SK-N-SH (cell line): Measurements from ENCODE around the gene UROD. TPM values are rescaled to one million over a fixed set of nuclear protein-coding genes. Genes with fewer than 3 reads are reported as not detected.

Experiments
- CTCF ChIA-PET: fragments of 300-600, 350-600 bp; formaldehyde crosslinking; extraction: SDS; loops from one replicate; lab custom pipeline; 2021; lab: Yijun Ruan, JAX
- POLR2A ChIA-PET: fragments of 350-600 bp; sonication (Branson Sonifier 250); formaldehyde crosslinking; extraction: SDS; loops from one replicate; lab custom pipeline; 2020; ENCODE audit warnings: antibody characterized with exemption, inconsistent platforms; lab: Yijun Ruan, JAX
- DNase-seq: peaks from one replicate; pipeline ENCODE4 v3.0.0; 2012
- H2AFZ ChIP-seq: fragments of 200-600 bp; sonication (generic); 2 replicates; pipeline ENCODE4 v1.8.1; 2016; ENCODE audit warnings: antibody characterized with exemption, mild to moderate bottlenecking, low read depth
- H3F3A ChIP-seq: fragments of 200-600 bp; sonication (generic); replicated peaks from 2 replicates; pipeline ENCODE3; 2016; ENCODE audit warnings: antibody characterized with exemption, mild to moderate bottlenecking; ENCODE audit not compliant: insufficient read depth
- H3K27ac ChIP-seq, 2 experiments: fragments of 200-500 bp in 1 of 2; fragments of 200-600 bp in 1 of 2; sonication (Bioruptor generic) in 1 of 2; sonication (generic), shearing (Covaris generic) in 1 of 2; 2 replicates each; pipeline versions ENCODE4 v1.5.1 to v1.6.1; 2014 to 2016; ENCODE audit warnings: low read depth in 2 of 2, inconsistent platforms in 1 of 2, low read length in 1 of 2, mild to moderate bottlenecking in 1 of 2, mixed read lengths in 1 of 2
- H3K27me3 ChIP-seq: fragments of 200-600 bp; sonication (generic), shearing (Covaris generic); 2 replicates; pipeline ENCODE4 v1.6.1; 2016; ENCODE audit warnings: mixed run types; ENCODE audit not compliant: insufficient read depth
- H3K36me3 ChIP-seq, 2 experiments: fragments of 200-500 bp in 1 of 2; fragments of 200-600 bp in 1 of 2; sonication (Bioruptor generic) in 1 of 2; sonication (generic) in 1 of 2; replicated peaks in 1 of 2; 2 replicates each; pipeline versions ENCODE3 to v1.5.1; 2014 to 2016; ENCODE audit warnings: low read length in 1 of 2, mild to moderate bottlenecking in 1 of 2; ENCODE audit not compliant: insufficient read depth in 2 of 2, control insufficient read depth in 1 of 2
- H3K4me1 ChIP-seq, 2 experiments: fragments of 200-500 bp in 1 of 2; fragments of 200-600 bp in 1 of 2; sonication (Bioruptor generic) in 1 of 2; sonication (generic), shearing (Covaris generic) in 1 of 2; 2 replicates each; pipeline versions ENCODE4 v1.5.1 to v1.6.1; 2014 to 2016; ENCODE audit warnings: low read depth in 1 of 2, low read length in 1 of 2, mixed run types in 1 of 2; ENCODE audit not compliant: insufficient read depth in 2 of 2, control insufficient read depth in 1 of 2
- H3K4me2 ChIP-seq: fragments of 200-600 bp; sonication (generic), shearing (Covaris generic); 2 replicates; pipeline ENCODE4 v1.6.1; 2017; ENCODE audit warnings: mixed run types
- H3K4me3 ChIP-seq, 2 experiments: fragments of 200-500 bp in 1 of 2; fragments of 200-600 bp in 1 of 2; sonication (Bioruptor generic) in 1 of 2; sonication (generic), shearing (Covaris generic) in 1 of 2; 2 replicates each; pipeline versions ENCODE4 v1.5.1 to v1.8.1; 2014 to 2016; ENCODE audit warnings: low read depth in 2 of 2, inconsistent platforms in 1 of 2, low read length in 1 of 2, mild to moderate bottlenecking in 1 of 2, mixed read lengths in 1 of 2, moderate library complexity in 1 of 2
- H3K79me2 ChIP-seq: fragments of 200-600 bp; sonication (generic); 2 replicates; pipeline ENCODE4 v1.8.1; 2017; ENCODE audit warnings: mild to moderate bottlenecking; ENCODE audit not compliant: insufficient read depth
- H3K9ac ChIP-seq: fragments of 200-600 bp; sonication (generic); 2 replicates; pipeline ENCODE4 v1.6.1; 2017; ENCODE audit warnings: mixed run types
- H3K9me2 ChIP-seq: fragments of 200-600 bp; sonication (generic); 2 replicates; pipeline ENCODE4 v1.6.1; 2017; ENCODE audit warnings: mixed run types
- H3K9me3 ChIP-seq: fragments of 200-600 bp; sonication (generic); 2 replicates; pipeline ENCODE4 v1.6.1; 2017; ENCODE audit warnings: mixed run types, mild to moderate bottlenecking, moderate library complexity
- H4K20me1 ChIP-seq: fragments of 200-600 bp; sonication (generic); 2 replicates; pipeline ENCODE4 v1.6.1; 2017; ENCODE audit warnings: mild to moderate bottlenecking, mixed run types; ENCODE audit not compliant: insufficient read depth
- ELF1 ChIP-seq: IDR thresholded peaks from 2 replicates; pipeline ENCODE4 v1.4.0; 2012
- FOSL2 ChIP-seq: IDR thresholded peaks from 2 replicates; pipeline ENCODE4 v1.4.0; 2012; ENCODE audit warnings: low read depth, mild to moderate bottlenecking, moderate library complexity, borderline replicate concordance
- GABPA ChIP-seq: IDR thresholded peaks from 2 replicates; pipeline ENCODE4 v1.4.0; 2012; ENCODE audit warnings: low read depth, mild to moderate bottlenecking
- POLR2AphosphoS5 ChIP-seq: IDR thresholded peaks from 2 replicates; pipeline ENCODE4 v1.6.1; 2012; ENCODE audit warnings: low read depth, low read length
- RCOR1 ChIP-seq: fragments of 150-350 bp; IDR thresholded peaks from 2 replicates; pipeline ENCODE4 v1.6.1; 2017; ENCODE audit warnings: antibody characterized with exemption, low read length
- RXRA ChIP-seq: IDR thresholded peaks from 2 replicates; pipeline ENCODE4 v1.4.0; 2012; ENCODE audit warnings: low read depth, mild to moderate bottlenecking, borderline replicate concordance
- SIN3A ChIP-seq: IDR thresholded peaks from 2 replicates; pipeline ENCODE4 v1.6.1; 2012; ENCODE audit warnings: low read depth, mild to moderate bottlenecking, low read length, moderate library complexity, borderline replicate concordance
- TAF1 ChIP-seq: IDR thresholded peaks from 2 replicates; pipeline ENCODE4 v1.6.1; 2012; ENCODE audit warnings: low read depth, mild to moderate bottlenecking, low read length, moderate library complexity, borderline replicate concordance
- TEAD4 ChIP-seq: IDR thresholded peaks from 2 replicates; pipeline ENCODE4 v1.4.0; 2012; ENCODE audit warnings: mild to moderate bottlenecking, borderline replicate concordance; ENCODE audit not compliant: insufficient read depth
- WGBS: methylation state at CpG from one replicate; pipeline ENCODE4 v1.1.6; 2017; ENCODE audit warnings: low lambda C conversion rate; 5-methylcytosine and 5-hydroxymethylcytosine counted together
- polyA plus RNA-seq, 3 experiments: library from polyadenylated mRNA; depleted of rRNA; stranded (reverse); fragments of >200 nt; gene quantifications; 2 replicates each; pipeline ENCODE4 v1.2.3, GENCODE V29; 2012
- TF ChIP-seq, protein P1 (sequence below): IDR thresholded peaks from 2 replicates; pipeline ENCODE4 v1.6.1; 2012; ENCODE audit warnings: mild to moderate bottlenecking, low read depth, low read length, moderate library complexity
- TF ChIP-seq, protein P2 (sequence below): fragments of 200-600 bp; sonication (generic); IDR thresholded peaks from 2 replicates; pipeline ENCODE4 v1.6.1; 2017; ENCODE audit warnings: antibody characterized with exemption, mild to moderate bottlenecking, moderate library complexity
- TF ChIP-seq, protein P3 (sequence below): IDR thresholded peaks from 2 replicates; pipeline ENCODE4; 2012
- TF ChIP-seq, protein P4 (sequence below): IDR thresholded peaks from 2 replicates; pipeline ENCODE4 v1.4.0; 2012; ENCODE audit warnings: low read depth

The UROD gene
- polyA plus RNA-seq, 1 of the 3 experiments (the other 2 are of a cell fraction), result 230 TPM

DNA sequence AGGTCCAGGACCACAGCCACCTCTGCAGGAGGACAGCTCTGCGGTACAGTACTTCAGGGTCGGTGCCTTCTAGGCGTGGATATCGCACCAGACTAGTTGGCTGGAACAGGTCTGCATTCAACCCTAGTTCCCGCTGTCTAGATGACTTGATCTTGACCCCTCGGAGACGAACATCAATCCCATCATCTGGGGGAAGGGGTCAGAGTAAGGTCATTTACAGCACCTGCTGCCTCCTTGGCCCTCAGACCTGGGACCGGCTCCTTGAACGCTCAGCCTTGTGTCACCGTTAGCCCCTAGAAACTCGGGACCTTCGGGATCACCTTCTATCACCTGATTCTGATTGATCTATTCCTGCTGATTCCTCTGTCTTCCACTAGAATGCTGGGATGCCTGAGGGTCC, 3.5 kb upstream of the UROD start (continued):
- TF ChIP-seq, protein P1, sequence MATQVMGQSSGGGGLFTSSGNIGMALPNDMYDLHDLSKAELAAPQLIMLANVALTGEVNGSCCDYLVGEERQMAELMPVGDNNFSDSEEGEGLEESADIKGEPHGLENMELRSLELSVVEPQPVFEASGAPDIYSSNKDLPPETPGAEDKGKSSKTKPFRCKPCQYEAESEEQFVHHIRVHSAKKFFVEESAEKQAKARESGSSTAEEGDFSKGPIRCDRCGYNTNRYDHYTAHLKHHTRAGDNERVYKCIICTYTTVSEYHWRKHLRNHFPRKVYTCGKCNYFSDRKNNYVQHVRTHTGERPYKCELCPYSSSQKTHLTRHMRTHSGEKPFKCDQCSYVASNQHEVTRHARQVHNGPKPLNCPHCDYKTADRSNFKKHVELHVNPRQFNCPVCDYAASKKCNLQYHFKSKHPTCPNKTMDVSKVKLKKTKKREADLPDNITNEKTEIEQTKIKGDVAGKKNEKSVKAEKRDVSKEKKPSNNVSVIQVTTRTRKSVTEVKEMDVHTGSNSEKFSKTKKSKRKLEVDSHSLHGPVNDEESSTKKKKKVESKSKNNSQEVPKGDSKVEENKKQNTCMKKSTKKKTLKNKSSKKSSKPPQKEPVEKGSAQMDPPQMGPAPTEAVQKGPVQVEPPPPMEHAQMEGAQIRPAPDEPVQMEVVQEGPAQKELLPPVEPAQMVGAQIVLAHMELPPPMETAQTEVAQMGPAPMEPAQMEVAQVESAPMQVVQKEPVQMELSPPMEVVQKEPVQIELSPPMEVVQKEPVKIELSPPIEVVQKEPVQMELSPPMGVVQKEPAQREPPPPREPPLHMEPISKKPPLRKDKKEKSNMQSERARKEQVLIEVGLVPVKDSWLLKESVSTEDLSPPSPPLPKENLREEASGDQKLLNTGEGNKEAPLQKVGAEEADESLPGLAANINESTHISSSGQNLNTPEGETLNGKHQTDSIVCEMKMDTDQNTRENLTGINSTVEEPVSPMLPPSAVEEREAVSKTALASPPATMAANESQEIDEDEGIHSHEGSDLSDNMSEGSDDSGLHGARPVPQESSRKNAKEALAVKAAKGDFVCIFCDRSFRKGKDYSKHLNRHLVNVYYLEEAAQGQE, result no peak
- TF ChIP-seq FOSL2, result no peak
- TF ChIP-seq, protein P2, sequence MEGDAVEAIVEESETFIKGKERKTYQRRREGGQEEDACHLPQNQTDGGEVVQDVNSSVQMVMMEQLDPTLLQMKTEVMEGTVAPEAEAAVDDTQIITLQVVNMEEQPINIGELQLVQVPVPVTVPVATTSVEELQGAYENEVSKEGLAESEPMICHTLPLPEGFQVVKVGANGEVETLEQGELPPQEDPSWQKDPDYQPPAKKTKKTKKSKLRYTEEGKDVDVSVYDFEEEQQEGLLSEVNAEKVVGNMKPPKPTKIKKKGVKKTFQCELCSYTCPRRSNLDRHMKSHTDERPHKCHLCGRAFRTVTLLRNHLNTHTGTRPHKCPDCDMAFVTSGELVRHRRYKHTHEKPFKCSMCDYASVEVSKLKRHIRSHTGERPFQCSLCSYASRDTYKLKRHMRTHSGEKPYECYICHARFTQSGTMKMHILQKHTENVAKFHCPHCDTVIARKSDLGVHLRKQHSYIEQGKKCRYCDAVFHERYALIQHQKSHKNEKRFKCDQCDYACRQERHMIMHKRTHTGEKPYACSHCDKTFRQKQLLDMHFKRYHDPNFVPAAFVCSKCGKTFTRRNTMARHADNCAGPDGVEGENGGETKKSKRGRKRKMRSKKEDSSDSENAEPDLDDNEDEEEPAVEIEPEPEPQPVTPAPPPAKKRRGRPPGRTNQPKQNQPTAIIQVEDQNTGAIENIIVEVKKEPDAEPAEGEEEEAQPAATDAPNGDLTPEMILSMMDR, result no peak
- TF ChIP-seq, protein P3, sequence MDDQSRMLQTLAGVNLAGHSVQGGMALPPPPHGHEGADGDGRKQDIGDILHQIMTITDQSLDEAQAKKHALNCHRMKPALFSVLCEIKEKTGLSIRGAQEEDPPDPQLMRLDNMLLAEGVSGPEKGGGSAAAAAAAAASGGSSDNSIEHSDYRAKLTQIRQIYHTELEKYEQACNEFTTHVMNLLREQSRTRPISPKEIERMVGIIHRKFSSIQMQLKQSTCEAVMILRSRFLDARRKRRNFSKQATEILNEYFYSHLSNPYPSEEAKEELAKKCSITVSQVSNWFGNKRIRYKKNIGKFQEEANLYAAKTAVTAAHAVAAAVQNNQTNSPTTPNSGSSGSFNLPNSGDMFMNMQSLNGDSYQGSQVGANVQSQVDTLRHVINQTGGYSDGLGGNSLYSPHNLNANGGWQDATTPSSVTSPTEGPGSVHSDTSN, result no peak
- TF ChIP-seq POLR2AphosphoS5, result no peak
- no peak for TF ChIP-seq ELF1
- TF ChIP-seq, protein P4, sequence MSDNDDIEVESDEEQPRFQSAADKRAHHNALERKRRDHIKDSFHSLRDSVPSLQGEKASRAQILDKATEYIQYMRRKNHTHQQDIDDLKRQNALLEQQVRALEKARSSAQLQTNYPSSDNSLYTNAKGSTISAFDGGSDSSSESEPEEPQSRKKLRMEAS, result no peak
- TF ChIP-seq, all 33 proteins: peak for 0

DNA sequence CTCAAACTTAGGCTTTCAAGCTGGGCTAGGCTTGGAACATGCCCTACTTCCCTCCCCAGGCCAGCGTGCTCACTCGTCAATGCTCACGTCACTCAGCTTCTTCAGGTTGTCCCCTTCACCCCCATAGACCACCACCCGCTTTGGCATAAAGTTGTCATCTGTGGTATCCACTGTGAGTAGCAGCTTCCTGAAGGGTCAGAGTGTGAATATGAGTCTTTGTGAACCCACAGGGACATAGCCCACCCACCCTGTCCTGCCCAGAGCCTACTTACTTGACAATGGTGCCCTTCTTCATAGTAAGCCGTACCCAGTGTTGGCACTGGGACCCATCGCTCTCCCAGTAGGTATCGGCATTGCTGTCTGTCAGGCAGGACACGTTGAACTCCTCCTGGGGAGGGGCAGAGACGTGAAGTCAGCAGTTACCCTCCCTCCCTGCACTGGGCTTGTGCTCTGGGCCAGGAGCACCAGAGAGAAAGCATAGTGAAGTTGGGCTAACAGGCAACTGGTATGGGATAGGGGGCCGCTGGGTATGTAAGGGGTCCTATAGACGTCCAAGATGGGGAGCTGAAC, 2.7 kb upstream of the UROD start:
- peak overlapping the region; percentile 93 to 96; a peak in 1 of 4 replicates for H3K4me3 ChIP-seq
- CTCF ChIA-PET, result interaction anchor here (0.7 to 13.4 kb wide), 5 partner anchors 9 to 678 kb away, joined by 3 to 470 read pairs (median 4); no protein-coding TSS in a partner anchor

More for the DNA sequence above, 2.7 kb upstream of the UROD start:
- Histone ChIP-seq H3K4me2 (peak overlapping the region; percentile 99), H3K9me3 (no peaks in the 10 kb centered on the region), H3F3A (peaks cover 5% of the 10 kb centered on the region), H3K4me1 (peaks cover 6 to 32% of the 10 kb centered on the region in 2 experiments), H3K79me2 (peaks cover 39% of the 10 kb centered on the region; the same call in 1 of the 2 replicates), H3K27me3 (no peaks in the 10 kb centered on the region), H3K27ac (no peak overlapping the region), H2AFZ (no peak overlapping the region), H3K9me2 (no peaks in the 10 kb centered on the region), H4K20me1 (no peaks in the 10 kb centered on the region), H3K36me3 (peaks cover 10 to 51% of the 10 kb centered on the region in 2 experiments), H3K9ac (no peak overlapping the region)
- POLR2A ChIA-PET, result no interaction called here
- DNase-seq, result no peak
- 100% methylated on average over 10 of the region's 11 CpGs for WGBS
- TF ChIP-seq TEAD4 (no peak), ELF1 (no peak), RCOR1 (no peak), TAF1 (no peak), RXRA (no peak), GABPA (no peak), SIN3A (no peak), POLR2AphosphoS5 (no peak)
- TF ChIP-seq, protein P2, result no peak
- TF ChIP-seq, protein P3, result no peak
